Renal pelvis (tissue), 4 donors: ENCODE measurements around the gene ZNF19. TPM values are rescaled to one million over a fixed set of nuclear protein-coding genes. Genes with fewer than 3 reads are reported as not detected.
A peak's percentile ranks its signal among the peaks of the same experiment; 100 is the strongest.

Source experiments
- DNase-seq: peaks from one replicate; pipeline ENCODE4 v3.0.0-alpha.2; 2013
- polyA plus RNA-seq, 3 donors: library from polyadenylated mRNA; unstranded; fragments of 120-200 nt; gene quantifications; one replicate each; pipeline ENCODE4 v1.2.1, GENCODE V29; 2013; ENCODE audit not compliant: insufficient read length in 3 of 3

Gene ZNF19
- polyA plus RNA-seq, 3 donors, result 11.0 to 18.5 (median 16.1) TPM

DNA sequence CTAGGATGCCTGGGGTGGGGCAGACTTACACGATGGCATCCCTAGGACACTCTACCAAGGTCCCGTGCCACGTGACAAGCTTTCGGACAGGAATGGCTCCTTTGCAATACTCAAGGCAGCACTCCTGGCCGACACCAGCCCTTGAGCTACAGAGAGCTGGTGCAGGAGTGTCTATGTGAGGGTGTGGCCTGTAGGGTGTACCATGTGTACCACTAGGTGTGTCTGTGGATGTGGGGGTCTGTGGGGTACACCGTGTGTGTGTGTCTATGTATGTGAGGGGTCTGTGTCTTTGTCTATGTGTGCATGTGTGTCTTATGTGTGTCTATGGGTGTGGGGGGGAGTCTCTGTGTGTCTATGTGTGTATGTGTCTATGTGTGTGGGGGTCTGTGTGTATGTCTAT, 45.4 kb downstream of the ZNF19 start:
- DNase-seq, result no peak

DNA sequence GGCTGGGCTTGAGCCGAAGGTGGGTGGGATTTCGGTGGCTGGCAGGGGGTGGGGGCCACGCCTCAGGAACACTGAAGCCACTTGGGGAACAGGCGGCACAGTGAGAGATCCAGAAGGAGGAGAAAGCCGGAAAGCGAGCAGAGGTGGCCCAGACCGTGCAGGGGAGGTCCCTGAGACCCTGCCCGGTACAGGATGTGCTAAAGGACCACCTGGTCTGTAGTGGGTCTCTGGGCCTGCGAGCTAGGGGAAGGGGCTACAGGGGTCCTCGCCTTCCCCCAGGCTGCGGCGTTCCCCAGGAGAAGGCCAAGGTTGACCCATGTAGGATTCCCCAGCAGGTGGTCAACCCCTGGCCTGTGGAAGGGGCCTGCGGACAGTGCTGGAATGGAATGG, 47.1 kb downstream of the ZNF19 start, which contains the start of gene TLE7:
Gene TLE7 (minus strand): TSS at position 4 of the 390 bp plus-strand sequence. CDS start 8,730 bp downstream, outside the sequence.
- DNase-seq, result no peak

DNA sequence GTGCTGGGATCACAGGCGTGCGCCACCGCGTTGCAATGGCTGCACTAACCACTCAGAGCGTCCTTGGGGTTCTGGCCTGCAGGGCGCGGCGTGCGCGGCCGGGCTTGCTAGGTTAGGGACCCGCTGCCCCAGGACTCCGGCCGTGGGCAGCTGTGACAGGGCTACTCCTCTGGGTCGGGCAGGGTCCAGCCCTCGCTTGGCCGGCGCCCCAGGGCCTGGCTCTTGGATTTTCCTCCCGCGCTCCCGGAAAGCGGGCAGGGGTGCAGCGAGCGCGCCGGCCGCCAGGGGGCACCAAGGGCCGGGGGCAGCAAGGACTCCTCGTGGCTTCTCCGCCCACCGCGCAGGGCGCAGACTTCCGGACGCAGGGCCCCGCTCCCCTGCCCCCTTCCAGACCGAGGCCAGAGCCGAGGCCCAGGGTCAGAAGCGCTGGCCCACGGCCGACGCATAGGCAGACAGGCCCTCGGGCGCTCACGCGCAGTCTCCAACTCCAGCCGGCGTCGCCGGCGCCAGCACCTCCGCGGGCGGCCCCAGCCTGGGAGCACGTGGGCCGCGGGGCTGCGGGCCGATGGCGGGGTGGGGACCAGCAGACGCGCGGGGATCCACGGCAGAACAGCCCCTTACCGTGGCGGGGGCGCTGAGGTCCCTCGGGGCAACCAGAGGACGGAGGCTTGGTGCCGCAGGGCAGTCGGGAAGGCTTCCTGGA, 47.6 kb downstream of the ZNF19 start:
- no peak for DNase-seq

DNA sequence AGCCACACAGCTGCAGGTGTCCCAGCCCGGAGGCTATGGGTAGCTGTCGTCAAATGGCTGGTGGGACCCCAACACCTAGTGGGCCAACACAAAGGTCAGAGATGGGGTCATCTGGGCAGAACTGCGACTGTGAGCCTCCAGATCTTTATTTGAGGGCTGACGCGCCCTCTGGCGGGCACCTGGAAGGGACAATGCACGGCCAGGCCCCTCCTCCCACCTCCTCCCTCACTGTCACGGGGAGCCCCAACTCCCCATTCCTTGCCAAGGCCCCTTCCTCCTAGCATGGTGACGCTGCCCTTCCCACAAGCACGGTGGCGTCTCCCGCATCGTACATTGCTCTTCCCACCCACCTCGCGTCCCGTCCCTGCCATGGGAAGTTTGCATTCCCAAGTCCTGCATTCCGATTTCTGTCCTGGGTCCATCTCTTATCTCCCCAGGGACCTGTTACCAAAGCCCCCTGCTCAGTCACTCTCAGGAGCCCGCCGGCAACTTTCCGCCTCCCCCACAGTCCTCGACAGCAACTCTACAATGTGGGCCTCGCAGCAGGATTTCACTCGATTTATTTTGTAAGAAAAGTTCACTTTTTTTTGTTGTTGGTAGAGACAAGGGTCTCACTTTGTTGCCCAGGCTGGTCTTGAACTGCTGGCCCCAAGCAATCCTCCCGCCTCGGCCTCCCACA, 48.3 kb downstream of the ZNF19 start:
- DNase-seq, result no peak

GRCh38 chr16:71439523-71439922, 49.6 kb downstream of the ZNF19 start:
- DNase-seq, result no peak

GRCh38 chr16:71436473-71436872, 52.7 kb downstream of the ZNF19 start:
- DNase-seq, result no peak

- DNase-seq, result no peak
These were observed 56.2 kb downstream of the ZNF19 start for GRCh38 chr16:71432906-71433305.

DNA sequence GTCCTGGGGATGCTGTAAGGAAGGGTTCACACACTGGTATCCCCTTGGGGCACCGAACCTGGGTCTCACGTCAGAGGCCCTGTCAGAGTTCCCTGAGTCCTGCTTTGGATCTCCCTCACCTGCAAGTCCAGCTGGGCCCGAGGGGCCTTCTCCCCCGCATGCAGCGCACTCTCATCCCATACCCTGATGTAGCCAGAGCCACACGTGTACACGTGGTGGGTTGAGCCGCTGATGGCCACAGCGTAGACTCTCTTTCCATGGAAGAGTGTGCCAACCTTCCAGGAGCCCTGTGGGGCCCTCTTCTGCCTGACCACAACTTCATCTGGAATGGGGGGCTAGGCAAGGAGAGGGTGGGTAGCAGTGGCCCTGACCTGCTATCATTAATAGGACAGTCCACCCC, 57.1 kb downstream of the ZNF19 start:
- DNase-seq, result no peak

DNA sequence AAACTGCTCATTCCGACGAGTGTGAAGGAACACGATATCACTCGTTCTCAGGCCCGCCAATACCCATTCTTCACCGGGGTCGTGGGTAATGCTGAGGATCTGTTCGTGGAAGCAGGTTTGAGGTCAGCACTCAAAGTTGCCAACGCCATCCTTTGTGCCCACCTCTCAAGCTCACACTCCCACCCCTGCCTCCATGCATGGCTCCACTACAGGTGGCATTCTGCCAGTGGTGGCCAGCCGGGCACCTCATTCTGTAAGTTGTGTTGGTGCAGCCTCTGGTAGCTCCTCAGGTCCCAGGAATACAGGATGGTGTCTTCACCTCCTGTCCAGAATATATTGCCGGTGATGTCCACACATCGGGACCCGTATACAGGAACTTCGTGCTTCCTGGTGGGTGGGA, 57.9 kb downstream of the ZNF19 start:
- DNase-seq, result no peak

GRCh38 chr16:71430744-71431143, 58.4 kb downstream of the ZNF19 start:
- DNase-seq, result no peak

DNA sequence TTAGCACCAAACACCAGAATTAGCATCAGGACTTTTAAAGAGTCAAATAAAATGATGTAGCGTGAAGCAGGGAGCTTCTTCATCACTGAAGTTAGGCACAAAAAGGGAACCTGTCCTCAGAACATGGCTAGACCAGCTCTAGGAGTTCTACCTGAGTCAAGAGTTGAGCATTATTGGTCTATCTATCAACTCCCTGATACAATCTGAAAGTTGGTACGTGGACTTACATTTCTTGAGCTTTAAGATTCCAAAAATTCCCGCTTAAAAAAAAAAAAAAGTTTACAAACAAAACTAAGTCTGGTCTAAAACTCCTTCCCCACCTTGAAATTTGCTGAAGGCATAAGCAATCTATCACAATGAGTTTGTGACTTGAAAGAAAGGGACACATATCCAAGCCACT, 59.5 kb downstream of the ZNF19 start:
- DNase-seq, result no peak

DNA sequence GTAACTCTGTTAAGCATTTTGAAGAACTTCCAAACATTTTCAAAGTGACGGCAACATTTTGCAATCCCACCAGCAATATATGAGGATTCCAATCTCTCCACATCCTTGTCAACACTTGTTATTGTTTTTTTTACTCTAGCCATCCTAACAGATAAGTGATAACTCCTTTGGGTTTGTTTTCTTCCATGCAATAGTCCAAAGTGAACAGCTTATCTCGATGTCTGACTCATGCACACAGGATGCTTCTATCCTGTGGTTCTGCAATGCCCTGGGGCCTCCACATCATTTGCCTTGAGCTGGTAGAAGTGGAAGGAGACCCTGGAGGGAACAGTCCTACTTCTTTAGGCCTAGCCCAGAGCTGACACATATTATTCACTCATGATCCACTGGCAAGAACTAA, 60.2 kb downstream of the ZNF19 start:
- no peak for DNase-seq

DNA sequence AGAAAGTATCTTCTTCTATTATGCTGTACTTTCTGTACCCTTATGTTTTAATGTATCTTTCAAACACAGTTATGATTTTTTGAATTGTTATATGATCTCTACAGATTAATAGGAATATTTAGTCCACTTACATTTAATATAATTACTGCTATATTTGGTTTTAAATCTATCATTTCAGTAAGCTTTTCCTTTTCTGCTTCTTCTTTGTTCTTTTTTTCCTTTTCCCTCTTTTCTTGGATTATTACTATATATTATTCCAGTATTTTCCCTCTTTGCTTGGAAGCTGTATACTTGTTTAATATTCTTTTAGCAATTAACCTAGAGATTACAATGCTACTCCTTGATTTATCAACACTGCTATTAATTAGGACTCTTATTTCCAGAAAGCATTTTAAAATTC, 60.7 kb downstream of the ZNF19 start:
- no peak for DNase-seq

DNA sequence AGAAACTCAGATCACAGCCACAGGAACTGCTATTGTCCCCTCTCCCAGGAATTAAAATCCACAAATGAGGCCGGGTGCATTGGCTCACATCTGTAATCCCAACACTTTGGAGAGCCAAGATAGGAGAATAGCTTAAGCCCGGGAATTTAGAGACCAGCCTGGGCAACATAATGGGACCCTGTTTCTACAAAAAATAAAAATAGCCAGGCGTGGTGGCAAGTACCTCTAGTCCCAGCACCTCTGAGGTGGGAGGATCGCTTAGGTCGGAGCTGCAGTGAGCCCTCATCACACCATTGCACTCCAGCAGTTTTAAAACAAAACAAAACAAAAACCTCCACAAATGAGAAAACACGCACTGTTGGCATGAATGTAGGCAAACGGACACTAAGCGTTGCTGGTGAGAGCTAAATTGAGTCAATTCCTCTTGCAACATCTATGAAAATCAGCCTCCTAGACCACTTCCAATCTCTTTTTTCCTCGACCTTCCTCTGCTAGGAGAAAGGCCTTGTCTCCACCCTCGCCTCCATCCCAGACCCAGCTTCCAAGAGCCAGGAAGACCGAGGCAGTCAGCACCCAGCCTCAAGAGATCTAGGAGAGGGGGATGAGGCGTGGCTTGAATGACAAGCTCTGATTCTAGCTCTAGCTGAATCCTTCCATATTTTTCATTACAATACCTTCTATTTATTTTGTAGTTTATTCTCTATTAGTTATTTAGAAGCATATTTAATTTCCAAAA, 62.1 kb downstream of the ZNF19 start:
- no peak for DNase-seq

DNA sequence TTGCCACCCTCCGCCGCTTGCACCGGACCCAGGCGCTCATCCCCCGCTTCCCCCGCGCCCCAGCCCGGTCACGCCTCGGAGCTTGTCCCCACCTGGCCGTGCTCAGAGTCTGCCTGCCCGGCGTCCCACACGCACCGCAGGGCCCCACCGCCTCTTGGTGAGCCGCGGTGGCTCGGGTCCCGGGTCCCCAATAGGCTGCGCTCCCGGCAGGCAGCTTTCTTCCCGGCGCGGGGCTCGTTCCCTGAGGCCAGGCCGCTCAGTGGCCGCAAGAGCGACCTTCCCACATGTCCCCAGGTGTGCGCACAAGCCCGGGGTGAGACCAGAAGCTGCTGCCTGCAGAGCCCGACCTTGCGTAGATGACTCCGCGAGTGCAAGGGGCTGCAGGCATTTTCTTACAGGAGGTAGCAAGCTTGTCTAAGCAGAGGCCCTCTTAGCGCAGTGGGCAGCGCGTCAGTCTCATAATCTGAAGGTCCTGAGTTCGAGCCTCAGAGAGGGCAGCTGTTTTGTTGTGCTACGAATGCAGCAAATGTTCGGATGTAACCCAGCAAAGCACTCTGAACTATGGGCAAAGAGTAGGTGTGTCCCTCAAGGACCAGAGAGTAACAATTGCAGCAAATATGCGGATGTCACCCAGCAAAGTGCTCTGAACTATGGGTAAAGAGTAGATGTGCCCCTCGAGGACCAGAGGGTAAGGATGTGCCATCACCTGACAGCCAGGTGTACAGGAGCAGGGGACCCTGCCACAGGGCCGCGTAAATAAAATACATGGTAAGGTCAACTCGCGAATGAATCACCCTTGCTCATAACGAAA, 62.9 kb downstream of the ZNF19 start:
- peak; percentile 42 for DNase-seq

DNA sequence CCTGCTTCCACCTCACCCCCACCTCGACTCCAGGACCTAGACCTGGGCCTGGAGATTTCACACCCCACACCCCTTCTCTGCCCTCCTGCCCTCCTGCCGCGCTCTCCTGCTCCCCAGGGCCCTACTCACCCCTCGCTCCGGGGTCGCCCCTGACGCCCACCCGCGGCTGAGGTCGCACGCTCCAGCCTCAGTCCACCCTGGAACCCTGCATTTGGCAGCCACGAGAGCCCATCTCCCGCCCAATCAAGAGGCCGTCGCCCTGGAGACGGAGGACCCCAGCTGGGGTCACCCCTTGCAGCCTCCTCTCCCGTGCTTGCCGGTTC, 63.4 kb downstream of the ZNF19 start:
- DNase-seq, result no peak

DNA sequence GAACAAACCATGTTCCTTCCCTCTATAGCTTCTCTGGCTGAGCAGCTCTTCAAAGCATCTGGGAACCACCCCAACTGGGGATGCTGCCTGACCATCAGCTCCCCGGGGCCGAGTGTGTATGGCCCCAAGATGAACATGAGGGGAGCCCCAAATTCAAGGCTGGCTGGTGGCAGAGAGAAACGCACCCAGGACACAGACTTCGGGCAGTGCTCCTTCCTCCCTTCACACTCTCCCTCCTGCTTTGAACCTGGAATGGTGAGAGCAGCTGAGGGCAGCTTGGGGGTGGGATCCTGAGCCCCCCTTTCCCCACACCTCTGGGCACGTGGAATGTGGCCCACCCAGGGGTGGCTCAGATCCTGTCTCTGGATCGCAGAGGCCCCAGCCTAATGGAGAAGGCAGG, 64.5 kb downstream of the ZNF19 start:
- no peak for DNase-seq

- DNase-seq, result no peak
These were observed 65.3 kb downstream of the ZNF19 start for GRCh38 chr16:71423865-71424264.
